Activated effector memory CD4-positive, alpha-beta T cell treated with anti-CD3 and anti-CD28 coated beads, Interleukin-2, amount 50 U/mL, for 16 hours (primary cell): ENCODE results near the gene ZNF230.

Experiments
- DNase-seq: peaks from one replicate; pipeline ENCODE4 v3.0.0-alpha.2; 2020

Gene ZNF230

DNA sequence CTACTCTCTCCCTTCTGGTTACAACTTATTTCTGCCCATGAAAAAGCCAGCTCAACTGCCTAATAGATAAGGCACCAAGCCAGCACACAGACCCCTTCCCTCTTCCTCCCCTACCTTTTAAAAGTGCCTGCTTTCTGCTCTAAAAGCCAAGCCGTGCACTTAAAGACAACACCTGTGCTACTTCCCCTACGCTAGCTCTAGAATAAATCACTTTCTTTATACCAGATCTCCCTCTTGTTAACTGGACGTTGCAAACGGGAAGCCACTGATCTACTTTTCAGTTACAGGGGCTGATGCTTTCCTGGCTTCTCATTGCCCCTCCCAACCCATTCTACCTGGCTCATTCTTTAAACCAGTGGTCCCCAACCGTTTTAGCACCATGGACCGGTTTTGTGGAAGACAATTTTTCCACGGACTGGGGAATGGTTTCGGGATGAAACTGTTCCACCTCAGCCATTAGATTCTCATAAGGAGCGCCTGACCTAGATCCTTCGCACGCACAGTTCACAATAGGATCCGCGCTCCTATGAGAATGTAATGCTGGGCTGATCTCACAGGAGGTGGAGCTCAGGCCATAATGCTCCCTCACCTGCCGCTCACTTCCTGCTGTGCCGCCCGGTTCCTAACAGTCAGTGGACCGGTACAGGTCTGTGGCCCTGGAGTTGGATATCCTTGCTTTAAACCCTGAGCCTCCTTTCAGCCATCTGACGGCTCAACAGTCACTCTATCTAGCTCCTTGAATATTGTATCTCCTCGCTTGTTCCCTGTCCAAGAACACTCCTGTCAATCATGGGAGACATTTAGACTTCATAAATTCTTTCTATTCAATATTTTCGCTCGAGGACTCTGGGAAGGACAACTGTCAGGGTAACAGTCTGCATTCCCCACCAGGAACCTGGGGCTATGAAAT lies 48.2 kb downstream of the ZNF230 start:
- DNase-seq: peak; percentile 71

DNA sequence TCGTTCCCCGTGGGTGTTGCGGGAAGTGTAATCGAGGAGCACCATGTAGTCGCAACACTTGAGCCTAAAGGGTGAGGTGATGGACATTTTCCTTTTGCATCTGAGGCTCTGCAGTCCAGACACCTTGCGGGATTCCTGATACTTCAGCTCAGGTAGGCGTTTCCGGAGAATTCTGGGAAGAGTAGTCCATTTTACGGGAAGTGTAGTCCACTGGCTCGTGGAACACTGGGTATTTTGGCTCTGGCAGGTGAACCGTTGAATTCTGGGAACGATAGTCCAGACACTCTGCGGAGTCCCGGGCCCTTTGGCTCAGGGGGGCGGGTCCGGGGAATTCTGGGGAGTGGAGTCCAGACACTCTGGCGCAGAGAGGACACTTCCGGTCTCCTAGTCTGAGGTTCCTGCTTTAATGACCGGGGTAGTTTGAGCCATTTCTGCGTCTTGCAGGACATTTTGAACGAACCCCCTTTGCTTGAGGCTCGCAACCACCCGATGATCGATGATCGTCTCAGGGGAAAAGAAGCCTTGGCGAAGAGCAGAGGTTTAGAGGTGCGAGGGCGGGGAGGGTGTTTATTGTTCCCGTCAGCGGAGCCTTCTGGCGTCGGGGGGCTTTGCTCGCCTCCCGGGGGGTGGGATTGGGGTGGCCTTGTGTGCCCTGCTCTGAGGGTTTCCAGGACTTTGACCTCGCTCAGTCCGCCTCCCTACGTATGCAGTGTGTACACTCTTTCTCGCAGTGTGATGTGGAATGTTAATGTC lies 49.1 kb downstream of the ZNF230 start, which contains the start of gene ZNF223:
Gene ZNF223 (plus strand): TSS at position 387 of the 753 bp plus-strand sequence. CDS start 3,141 bp downstream, outside the sequence.
- DNase-seq: peak; percentile 88

DNA sequence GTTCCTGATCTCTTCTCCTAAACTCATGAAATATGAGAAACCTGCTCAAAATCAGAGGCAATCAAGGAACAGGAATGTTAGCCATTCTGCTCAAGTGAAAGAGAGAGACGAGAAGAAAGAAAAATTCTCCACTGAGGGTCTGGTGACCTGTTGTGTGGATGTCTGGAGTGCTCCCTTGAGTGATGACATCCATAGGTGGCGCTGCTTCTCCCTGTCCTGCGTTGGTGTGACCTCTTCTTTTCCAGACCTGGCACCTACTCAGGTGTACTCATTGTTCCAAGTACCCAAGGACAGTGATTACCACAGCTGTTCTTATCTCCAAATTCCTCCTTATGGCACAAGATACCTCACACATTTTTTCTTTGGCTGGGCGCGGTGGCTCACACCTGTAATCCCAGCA lies 53.1 kb downstream of the ZNF230 start:
- no peak for DNase-seq

DNA sequence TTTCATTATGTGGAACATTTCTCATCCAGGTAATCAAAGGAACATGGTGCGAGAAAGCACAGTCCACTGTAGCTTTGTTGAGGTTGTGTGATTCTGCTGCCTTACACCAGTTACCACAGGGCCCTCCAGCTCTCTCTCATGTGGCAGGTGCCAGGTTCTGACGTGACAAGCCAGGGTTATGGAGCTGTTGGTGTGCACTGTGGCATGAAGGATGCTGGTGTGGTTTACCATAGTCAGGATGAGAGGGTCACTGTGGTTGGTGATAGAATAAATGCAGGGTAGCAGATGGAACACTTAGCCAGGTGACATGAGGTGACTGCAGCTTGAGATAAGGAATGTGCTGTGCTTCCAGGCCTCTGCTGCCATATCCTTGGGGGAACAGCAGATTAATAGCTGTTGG lies 56.5 kb downstream of the ZNF230 start:
- no peak for DNase-seq

DNA sequence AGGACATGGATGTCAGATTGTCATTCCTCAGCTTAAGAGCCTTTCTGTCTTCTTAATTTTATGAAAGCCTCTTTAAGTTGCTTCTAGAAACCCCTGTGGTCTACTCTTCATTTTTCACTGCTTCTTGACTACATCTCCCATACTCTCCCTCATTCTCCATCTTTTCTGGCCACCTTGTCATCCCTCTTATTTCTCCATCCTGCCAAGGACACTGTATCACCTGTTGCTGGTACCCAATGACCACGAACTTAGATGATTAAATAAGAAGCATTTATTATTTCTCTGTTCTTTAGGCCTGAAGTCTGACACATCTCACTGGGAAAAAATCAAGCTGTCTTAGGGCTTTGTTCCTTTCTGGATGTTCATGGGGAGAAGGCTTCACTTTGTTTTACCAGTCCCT lies 58.3 kb downstream of the ZNF230 start:
- DNase-seq: no peak
